GM18502 (cell line): ENCODE results near the gene SPATS2.
A peak's percentile ranks its signal among the peaks of the same experiment; 100 is the strongest.

Experiments used
- ATAC-seq: cut with Tn5 transposase; IDR thresholded peaks from one replicate; pipeline ENCODE4 v1.9.1; 2021; ENCODE audit warnings: mild to moderate bottlenecking; ENCODE audit not compliant: unreplicated experiment, poor library complexity

SPATS2 gene

DNA sequence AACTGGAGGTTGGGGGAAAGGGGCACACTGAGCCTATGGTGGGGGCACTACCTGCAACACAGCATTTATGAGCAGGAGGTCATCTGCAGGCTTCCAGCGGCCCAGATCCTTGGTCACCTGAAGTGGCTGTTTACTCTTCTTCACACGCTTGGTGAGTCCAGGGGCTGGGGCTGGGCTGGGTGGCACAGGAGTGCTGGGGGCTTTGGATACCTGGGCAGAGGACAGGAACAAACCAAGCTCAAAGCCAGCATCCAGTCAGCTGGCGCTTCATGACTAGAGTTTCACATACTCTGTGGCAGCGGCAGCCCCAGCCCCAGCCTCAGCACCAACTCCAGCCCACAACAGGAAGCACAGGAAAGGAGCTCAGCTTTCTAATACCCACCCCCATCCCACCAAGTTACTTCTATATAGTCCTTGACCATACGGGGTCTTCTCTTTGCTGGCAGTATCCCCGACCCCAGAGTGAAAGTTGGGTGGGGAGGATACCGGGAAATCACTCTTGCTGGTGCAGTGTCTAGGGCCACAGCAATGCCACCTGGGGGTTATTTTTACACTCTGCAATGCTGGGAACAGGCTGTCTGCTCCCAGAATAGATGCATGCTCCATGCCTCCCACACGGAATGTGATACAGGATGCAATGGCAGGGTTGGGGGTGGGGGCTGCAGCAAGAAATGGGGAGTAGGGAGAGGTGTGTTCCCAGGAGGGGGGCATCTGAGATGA, 197.6 kb downstream of the SPATS2 start:
- ATAC-seq, result no peak

DNA sequence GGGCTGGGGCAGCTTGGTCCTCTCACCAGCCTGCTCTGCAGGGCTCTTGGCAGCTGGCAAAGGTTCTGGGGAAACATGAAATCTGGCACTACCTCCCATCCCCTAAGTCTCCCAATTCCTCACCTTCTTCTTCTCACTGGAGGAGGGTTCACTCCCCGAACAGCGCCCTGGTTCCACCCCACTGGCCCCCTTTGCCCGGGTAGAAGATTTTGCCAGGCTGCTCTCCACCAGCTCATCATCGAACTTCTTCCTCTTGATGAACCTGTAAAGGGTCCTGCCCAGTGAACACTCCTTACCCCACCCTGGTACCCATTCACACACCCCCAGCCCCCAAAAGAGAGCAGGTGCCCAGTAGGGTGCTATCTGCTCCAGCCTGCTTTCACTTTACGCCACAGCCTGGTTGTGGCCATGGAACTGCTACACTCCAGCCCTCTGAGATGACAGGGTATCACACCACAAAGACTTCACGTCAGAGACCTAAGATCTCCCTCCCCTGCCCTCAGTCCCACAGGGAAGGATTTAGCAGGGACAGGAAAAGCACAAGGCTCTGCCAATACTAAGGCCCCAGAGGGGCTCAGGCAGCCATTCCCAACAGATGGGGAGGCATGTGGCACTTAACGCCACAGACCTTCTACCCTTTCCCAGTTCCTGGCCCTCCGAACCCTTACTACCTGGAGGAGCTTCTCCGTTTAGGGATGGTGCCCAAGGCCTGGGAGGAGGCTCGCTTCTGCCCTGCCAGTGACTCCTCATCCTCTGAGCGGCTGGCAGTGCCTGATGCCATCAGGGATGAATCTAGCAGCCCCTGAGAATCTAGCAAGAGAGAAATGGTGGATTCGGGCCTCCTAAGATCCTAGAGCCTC, 198.4 kb downstream of the SPATS2 start:
- ATAC-seq, result no peak

DNA sequence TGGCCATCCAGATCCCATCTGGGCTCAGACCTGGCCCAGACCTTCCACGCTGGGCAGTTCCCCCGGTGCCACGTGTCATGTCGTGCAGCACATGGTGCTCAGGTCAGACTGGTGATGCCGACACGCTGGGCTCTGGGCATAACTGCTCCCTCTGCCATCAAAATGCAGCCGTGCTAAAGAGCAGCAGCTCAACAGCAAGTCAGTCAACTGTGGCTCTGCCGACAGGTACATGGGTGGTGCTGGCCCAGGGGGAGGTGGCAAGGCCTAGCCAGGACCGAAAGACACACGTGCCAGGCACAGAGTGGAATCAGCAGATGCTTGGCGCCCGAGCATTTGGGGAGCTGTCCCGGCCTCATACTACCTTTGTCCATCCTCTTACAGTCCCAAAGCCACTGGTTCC, 199.1 kb downstream of the SPATS2 start:
- no peak for ATAC-seq

DNA sequence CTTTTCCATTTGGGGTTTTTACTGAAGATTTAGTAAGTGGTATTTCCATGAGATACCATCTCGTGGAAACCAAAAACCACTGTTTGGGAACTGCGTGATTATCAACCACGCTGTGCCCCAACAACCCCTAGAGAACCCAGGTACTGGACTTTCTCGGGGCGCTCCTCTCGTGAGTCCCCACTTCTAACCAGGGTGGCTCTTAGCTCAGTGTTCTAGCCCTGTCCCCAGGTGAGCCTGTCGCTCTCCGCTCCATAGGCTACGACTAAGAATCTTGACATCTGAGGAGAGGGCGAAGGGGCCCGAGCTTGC, 200.0 kb downstream of the SPATS2 start:
- peak; percentile 5 for ATAC-seq

DNA sequence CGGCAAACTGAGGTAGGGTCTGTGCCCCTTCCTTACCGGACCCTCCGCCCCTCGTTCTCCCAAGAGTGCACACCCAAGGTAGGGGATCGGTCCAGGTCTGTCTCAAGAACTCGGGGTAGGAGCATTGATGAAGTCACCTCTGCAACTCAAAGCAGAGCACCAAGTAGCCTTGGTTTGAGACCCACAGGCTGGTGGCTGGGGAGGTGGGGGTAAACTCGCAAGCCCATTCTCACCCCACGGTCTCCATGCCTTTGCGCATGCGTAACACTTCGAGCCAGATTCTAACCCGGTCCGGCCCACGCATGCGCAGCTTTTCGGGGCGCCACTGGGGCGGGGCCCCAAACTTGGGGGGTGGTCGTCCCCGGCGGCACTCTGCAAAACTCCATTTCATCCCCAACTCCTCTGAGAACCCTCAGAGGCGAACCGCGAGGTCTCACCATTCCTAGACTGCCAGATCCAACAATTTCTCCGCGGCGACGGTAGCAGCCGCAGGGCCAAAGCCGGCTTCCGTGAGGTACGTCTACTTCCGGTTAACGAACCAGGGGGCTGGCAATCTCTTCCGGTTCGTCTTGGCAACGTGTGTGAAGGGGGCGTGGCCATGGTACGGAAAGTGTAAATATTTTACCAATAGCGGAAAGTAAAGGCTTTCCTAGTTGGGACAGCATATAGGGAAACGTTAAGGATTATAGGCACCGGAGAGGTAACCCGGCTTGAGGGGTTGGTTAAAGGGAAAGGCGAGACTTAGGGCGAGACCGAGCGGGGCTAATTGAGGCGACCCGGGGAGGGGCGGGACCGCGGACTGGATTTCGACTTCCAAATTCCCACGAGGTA, 200.6 kb downstream of the SPATS2 start, which contains the start of gene MCRS1:
Gene MCRS1, minus strand, starts transcription at position 532 of the 831 bp plus-strand sequence. CDS start 1,411 bp downstream, outside the sequence.
- ATAC-seq, result peak; percentile 88

DNA sequence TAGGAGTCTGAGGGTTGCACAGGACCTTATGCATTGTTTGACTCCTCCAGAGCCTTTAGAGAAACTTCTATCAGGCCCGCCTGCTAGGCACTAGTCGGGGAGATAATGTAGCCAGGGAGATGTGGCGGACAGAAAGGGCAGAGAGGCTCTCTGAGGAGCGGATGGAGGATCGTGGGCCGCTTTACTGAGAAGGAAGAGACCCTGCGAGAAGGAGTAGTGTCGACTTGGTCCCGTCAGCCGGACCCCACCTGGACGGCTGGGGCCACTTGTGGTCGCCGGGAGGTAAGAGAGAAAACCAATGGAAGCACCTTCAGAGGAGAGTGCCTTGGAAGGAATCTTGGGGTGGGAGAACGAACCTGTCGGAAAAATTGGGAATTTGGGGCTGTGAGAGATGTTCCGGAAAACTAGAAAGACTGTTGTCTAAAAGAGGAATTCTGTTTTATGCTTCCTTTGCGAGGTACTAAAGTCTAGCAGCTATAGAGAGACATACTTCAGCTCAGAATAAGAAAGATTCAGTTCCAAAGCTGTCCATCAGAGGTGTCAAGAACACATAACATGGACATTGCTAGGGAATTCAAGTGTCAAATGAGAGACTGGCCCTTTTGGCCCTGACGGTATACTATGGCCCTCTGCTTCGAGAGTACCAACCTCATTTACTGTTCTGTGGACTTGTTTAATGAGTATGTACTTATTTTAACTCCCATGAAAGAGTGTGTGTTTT, 201.3 kb downstream of the SPATS2 start:
- ATAC-seq, result no peak
